Measurements from ENCODE around the gene CCM2.

CCM2 gene

GRCh38 chr7:45037876-45038275 is 37.9 kb downstream of the CCM2 start:
- Histone ChIP-seq H3K4me2 (no peak overlapping the region), H4K20me1 (peaks cover 70% of the 10 kb centered on the region), H3K9ac (no peak overlapping the region), H3K9me3 (no peaks in the 10 kb centered on the region), H3K36me3 (peaks cover 90% of the 10 kb centered on the region), H3K4me3 (no peak overlapping the region), H3K4me1 (peaks cover 35% of the 10 kb centered on the region), H3K27me3 (no peaks in the 10 kb centered on the region), H3K27ac (no peak overlapping the region)
- TF ChIP-seq Cebpa-rat (IDR thresholded peaks at IDR 0.05), result no peak

- TF ChIP-seq Cebpa-rat (IDR thresholded peaks at IDR 0.05), result no peak
- H3K36me3 ChIP-seq, result peaks cover 96% of the 10 kb centered on the region
Measured at GRCh38 chr7:45039106-45039505, 39.1 kb downstream of the CCM2 start.

GRCh38 chr7:45044338-45044737 is 44.3 kb downstream of the CCM2 start:
- Histone ChIP-seq H3K9me3 (no peaks in the 10 kb centered on the region), H4K20me1 (peaks cover 48% of the 10 kb centered on the region), H3K4me3 (no peak overlapping the region), H3K4me1 (peaks cover under 1% of the 10 kb centered on the region; the same call in 1 of the 2 replicates), H3K36me3 (peaks cover 94% of the 10 kb centered on the region), H3K27ac (no peak overlapping the region), H3K9ac (no peak overlapping the region), H3K27me3 (no peaks in the 10 kb centered on the region), H3K4me2 (no peak overlapping the region)
- no peak for TF ChIP-seq Cebpa-rat (IDR thresholded peaks at IDR 0.05)

More at GRCh38 chr7:45039106-45039505, 39.1 kb downstream of the CCM2 start:
- Histone ChIP-seq H3K9me3 (no peaks in the 10 kb centered on the region), H3K27ac (no peak overlapping the region), H3K4me2 (no peak overlapping the region), H3K4me1 (peaks cover 23% of the 10 kb centered on the region), H3K27me3 (no peaks in the 10 kb centered on the region), H3K4me3 (no peak overlapping the region), H4K20me1 (peaks cover 70% of the 10 kb centered on the region), H3K9ac (no peak overlapping the region)

GRCh38 chr7:45048748-45049147 is 48.7 kb downstream of the CCM2 start:
- Histone ChIP-seq H3K4me2 (no peak overlapping the region), H3K27me3 (no peaks in the 10 kb centered on the region), H3K9me3 (no peaks in the 10 kb centered on the region), H3K4me1 (peaks cover 41% of the 10 kb centered on the region), H4K20me1 (peaks cover 78% of the 10 kb centered on the region), H3K36me3 (peaks cover 83% of the 10 kb centered on the region), H3K9ac (no peak overlapping the region), H3K4me3 (no peak overlapping the region), H3K27ac (no peak overlapping the region)
- no peak for TF ChIP-seq Cebpa-rat (IDR thresholded peaks at IDR 0.05)

GRCh38 chr7:45050198-45050597 is 50.2 kb downstream of the CCM2 start:
- no peak for TF ChIP-seq Cebpa-rat (IDR thresholded peaks at IDR 0.05)
- Histone ChIP-seq H3K4me1 (peaks cover 41% of the 10 kb centered on the region), H4K20me1 (peaks cover 79% of the 10 kb centered on the region), H3K27me3 (no peaks in the 10 kb centered on the region), H3K9me3 (peaks cover 3% of the 10 kb centered on the region), H3K27ac (no peak overlapping the region), H3K9ac (no peak overlapping the region), H3K4me2 (peak overlapping the region; percentile 6; the same call in 1 of the 2 replicates), H3K36me3 (peaks cover 84% of the 10 kb centered on the region), H3K4me3 (no peak overlapping the region)

- peaks cover 76% of the 10 kb centered on the region for H4K20me1 ChIP-seq
- no peak overlapping the region for H3K27ac ChIP-seq
- no peak for TF ChIP-seq Cebpa-rat (IDR thresholded peaks at IDR 0.05)
- H3K4me2 ChIP-seq, result peak overlapping the region; percentile 56
- peaks cover 41% of the 10 kb centered on the region for H3K4me1 ChIP-seq
- H3K9me3 ChIP-seq, result peaks cover 9% of the 10 kb centered on the region
- peaks cover 83% of the 10 kb centered on the region for H3K36me3 ChIP-seq
- no peaks in the 10 kb centered on the region for H3K27me3 ChIP-seq
- no peak overlapping the region for H3K4me3 ChIP-seq
- no peak overlapping the region for H3K9ac ChIP-seq
Measured at GRCh38 chr7:45052011-45052410, 52.0 kb downstream of the CCM2 start.

GRCh38 chr7:45053401-45053800 is 53.4 kb downstream of the CCM2 start:
- Histone ChIP-seq H3K9me3 (peaks cover 9% of the 10 kb centered on the region), H3K9ac (no peak overlapping the region), H3K4me3 (no peak overlapping the region), H3K4me1 (peaks cover 51% of the 10 kb centered on the region), H3K27me3 (no peaks in the 10 kb centered on the region), H4K20me1 (peaks cover 75% of the 10 kb centered on the region), H3K36me3 (peaks cover 81% of the 10 kb centered on the region), H3K27ac (no peak overlapping the region), H3K4me2 (no peak overlapping the region)
- TF ChIP-seq Cebpa-rat (IDR thresholded peaks at IDR 0.05), result no peak

GRCh38 chr7:45053941-45054340 is 53.9 kb downstream of the CCM2 start:
- Histone ChIP-seq H3K9me3 (peaks cover 9% of the 10 kb centered on the region), H3K27ac (no peak overlapping the region), H3K4me1 (peaks cover 51% of the 10 kb centered on the region), H3K9ac (no peak overlapping the region), H3K36me3 (peaks cover 79% of the 10 kb centered on the region), H3K4me2 (no peak overlapping the region), H3K27me3 (no peaks in the 10 kb centered on the region), H4K20me1 (peaks cover 75% of the 10 kb centered on the region), H3K4me3 (no peak overlapping the region)
- no peak for TF ChIP-seq Cebpa-rat (IDR thresholded peaks at IDR 0.05)

GRCh38 chr7:45054442-45054841 is 54.4 kb downstream of the CCM2 start:
- TF ChIP-seq Cebpa-rat (IDR thresholded peaks at IDR 0.05), result no peak
- Histone ChIP-seq H3K9ac (no peak overlapping the region), H3K27ac (no peak overlapping the region), H3K4me2 (no peak overlapping the region), H3K36me3 (peaks cover 79% of the 10 kb centered on the region), H3K9me3 (peaks cover 9% of the 10 kb centered on the region), H3K27me3 (no peaks in the 10 kb centered on the region), H3K4me3 (no peak overlapping the region), H4K20me1 (peaks cover 75% of the 10 kb centered on the region), H3K4me1 (peaks cover 49% of the 10 kb centered on the region)

GRCh38 chr7:45055016-45055415 is 55.0 kb downstream of the CCM2 start:
- Histone ChIP-seq H3K9ac (no peak overlapping the region), H3K27ac (no peak overlapping the region), H3K4me2 (no peak overlapping the region), H3K36me3 (peaks cover 78% of the 10 kb centered on the region), H3K9me3 (peaks cover 9% of the 10 kb centered on the region), H4K20me1 (peaks cover 75% of the 10 kb centered on the region), H3K4me1 (peaks cover 44% of the 10 kb centered on the region), H3K4me3 (no peak overlapping the region), H3K27me3 (no peaks in the 10 kb centered on the region)
- no peak for TF ChIP-seq Cebpa-rat (IDR thresholded peaks at IDR 0.05)
